Stimulated activated CD4-positive, alpha-beta T cell treated with anti-CD3 and anti-CD28 coated beads, Interleukin-15, amount 100 ng/mL, for 1 hour (primary cell): ENCODE results near the gene SHROOM3.

ENCODE experiments used
- DNase-seq, 2 donors: peaks; one replicate each; pipeline ENCODE4 v3.0.0-alpha.2; 2020; ENCODE audit warnings: low read depth in 1 of 2, low spot score in 1 of 2

SHROOM3 gene

GRCh38 chr4:76802236-76803021 lies 367.4 kb downstream of the SHROOM3 start:
- DNase-seq, result no peak

GRCh38 chr4:76803522-76803921 lies 368.5 kb downstream of the SHROOM3 start:
- no peak for DNase-seq

- DNase-seq, result no peak
Measured at GRCh38 chr4:76804096-76804495, 369.1 kb downstream of the SHROOM3 start.

GRCh38 chr4:76806346-76806745 lies 371.3 kb downstream of the SHROOM3 start:
- DNase-seq, result no peak

- no peak for DNase-seq
Measured at GRCh38 chr4:76806757-76807156, 371.7 kb downstream of the SHROOM3 start.

GRCh38 chr4:76809594-76810305 lies 374.7 kb downstream of the SHROOM3 start:
- no peak for DNase-seq

- no peak for DNase-seq
Measured at GRCh38 chr4:76811604-76812412, 376.8 kb downstream of the SHROOM3 start.

GRCh38 chr4:76813070-76813469 lies 378.0 kb downstream of the SHROOM3 start:
- DNase-seq, result no peak

- DNase-seq, result no peak
Measured at GRCh38 chr4:76821641-76822040, 386.6 kb downstream of the SHROOM3 start.

- DNase-seq, result no peak
Measured at GRCh38 chr4:76822303-76822702, 387.3 kb downstream of the SHROOM3 start.

GRCh38 chr4:76823495-76823894 lies 388.5 kb downstream of the SHROOM3 start:
- DNase-seq, result no peak

GRCh38 chr4:76830612-76830963 lies 395.6 kb downstream of the SHROOM3 start:
- no peak for DNase-seq

GRCh38 chr4:76830964-76831703 lies 396.1 kb downstream of the SHROOM3 start:
- no peak for DNase-seq

- no peak for DNase-seq
Measured at GRCh38 chr4:76831711-76832373, 396.8 kb downstream of the SHROOM3 start.
